ENCODE measurements around the gene NFATC3.

The NFATC3 gene

DNA sequence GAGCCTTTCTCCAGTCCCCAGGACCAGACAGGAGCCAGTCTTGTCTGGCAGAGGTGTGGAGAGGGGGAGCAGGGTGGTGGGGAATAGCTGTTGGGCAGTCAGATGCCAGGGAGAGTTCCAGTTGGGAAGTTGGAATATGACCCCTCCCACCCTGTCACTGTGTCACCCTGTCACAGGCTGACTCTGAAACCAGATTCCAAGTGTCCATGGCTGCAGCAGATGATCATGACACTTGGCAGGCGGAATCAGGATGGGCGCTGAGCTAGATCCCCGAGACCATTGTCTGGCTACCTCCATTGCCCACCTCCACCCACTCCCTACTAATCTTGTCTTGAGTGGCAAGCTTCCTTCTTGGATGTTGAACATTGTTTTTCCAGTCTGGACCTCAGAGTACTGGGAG, 9.2 kb upstream of the NFATC3 start:
- Histone ChIP-seq H3K9me3 (no peaks in the 10 kb centered on the region), H3K4me1 (no peaks in the 10 kb centered on the region), H3K4me3 (ENCODE audit: low read depth, low read length) (no peak overlapping the region), H3K27me3 (no peaks in the 10 kb centered on the region), H3K36me3 (peaks cover 28% of the 10 kb centered on the region)
- no peak for DNase-seq
- TF ChIP-seq, protein P1, sequence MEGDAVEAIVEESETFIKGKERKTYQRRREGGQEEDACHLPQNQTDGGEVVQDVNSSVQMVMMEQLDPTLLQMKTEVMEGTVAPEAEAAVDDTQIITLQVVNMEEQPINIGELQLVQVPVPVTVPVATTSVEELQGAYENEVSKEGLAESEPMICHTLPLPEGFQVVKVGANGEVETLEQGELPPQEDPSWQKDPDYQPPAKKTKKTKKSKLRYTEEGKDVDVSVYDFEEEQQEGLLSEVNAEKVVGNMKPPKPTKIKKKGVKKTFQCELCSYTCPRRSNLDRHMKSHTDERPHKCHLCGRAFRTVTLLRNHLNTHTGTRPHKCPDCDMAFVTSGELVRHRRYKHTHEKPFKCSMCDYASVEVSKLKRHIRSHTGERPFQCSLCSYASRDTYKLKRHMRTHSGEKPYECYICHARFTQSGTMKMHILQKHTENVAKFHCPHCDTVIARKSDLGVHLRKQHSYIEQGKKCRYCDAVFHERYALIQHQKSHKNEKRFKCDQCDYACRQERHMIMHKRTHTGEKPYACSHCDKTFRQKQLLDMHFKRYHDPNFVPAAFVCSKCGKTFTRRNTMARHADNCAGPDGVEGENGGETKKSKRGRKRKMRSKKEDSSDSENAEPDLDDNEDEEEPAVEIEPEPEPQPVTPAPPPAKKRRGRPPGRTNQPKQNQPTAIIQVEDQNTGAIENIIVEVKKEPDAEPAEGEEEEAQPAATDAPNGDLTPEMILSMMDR (IDR thresholded peaks at IDR 0.05; ENCODE audit: low read depth, low read length): no peak

DNA sequence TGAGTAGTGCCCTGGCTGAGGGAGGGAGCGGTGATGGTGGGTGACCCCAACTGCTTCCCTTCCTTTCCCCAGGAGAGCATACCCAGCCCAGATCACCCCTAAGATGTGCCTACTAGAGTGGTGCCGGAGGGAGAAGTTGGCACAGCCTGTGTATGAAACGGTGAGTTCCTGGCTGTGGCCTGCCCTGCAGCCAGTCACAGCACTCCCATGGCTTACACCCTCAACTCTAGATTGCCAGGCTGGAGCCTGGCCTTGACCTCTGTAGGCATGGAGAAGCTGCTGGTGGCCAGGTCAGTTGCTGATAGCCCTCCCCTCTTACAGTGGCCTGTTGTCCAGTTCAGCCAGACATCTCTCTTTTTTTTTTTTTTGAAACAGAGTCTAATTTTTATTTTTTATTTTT, 8.6 kb upstream of the NFATC3 start:
- TF ChIP-seq, protein P1 (IDR thresholded peaks at IDR 0.05; ENCODE audit: low read depth, low read length): no peak
- peaks cover 25% of the 10 kb centered on the region for H3K36me3 ChIP-seq
- no peaks in the 10 kb centered on the region for H3K27me3 ChIP-seq
- no peak for DNase-seq
- H3K4me1 ChIP-seq: no peaks in the 10 kb centered on the region
- no peaks in the 10 kb centered on the region for H3K9me3 ChIP-seq
- H3K4me3 ChIP-seq (ENCODE audit: low read depth, low read length): no peak overlapping the region

DNA sequence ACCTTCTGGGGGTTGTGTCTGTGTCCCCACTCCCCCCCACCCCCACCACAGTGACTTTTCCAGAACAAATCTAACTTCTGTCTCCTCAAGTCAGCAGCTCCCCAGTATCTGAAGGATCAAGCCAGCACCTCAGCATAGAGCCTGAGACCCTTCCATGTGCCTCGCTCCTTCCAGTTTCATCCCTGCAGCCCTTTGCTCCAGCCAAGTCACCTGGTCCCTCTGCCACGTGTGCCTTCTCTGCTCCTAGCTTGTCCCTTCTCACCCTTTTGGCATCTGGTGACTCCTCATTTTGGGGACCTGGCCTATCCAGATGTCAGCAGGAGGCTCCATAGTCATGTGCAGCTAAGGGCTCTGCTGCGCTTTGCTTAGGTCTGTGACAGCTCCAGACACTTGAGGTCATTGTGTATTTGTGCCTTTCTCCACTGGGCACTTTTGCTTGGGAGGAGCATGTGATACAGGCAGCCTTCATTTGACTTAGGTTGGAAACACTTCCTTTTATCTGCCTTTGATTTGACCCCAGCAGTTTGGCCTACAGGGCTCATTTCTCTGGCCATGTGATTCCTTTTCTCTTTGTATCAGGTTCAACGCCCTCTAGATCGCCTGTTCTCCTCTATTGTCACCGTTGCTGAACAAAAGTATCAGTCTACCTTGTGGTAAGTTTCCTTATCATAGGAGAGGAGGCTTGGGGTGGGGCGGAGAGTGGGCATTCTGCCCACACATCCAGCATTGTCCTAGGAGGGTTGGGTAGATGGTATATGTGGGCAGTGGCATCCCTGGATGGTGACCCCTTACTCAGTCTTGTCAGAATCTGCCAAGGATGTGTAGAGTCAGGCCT, 7.1 kb upstream of the NFATC3 start:
- TF ChIP-seq, protein P1 (IDR thresholded peaks at IDR 0.05; ENCODE audit: low read depth, low read length): no peak
- Histone ChIP-seq H3K9me3 (no peaks in the 10 kb centered on the region), H3K4me1 (no peaks in the 10 kb centered on the region), H3K4me3 (ENCODE audit: low read depth, low read length) (no peak overlapping the region), H3K36me3 (peaks cover 25% of the 10 kb centered on the region), H3K27me3 (no peaks in the 10 kb centered on the region)
- DNase-seq: no peak

DNA sequence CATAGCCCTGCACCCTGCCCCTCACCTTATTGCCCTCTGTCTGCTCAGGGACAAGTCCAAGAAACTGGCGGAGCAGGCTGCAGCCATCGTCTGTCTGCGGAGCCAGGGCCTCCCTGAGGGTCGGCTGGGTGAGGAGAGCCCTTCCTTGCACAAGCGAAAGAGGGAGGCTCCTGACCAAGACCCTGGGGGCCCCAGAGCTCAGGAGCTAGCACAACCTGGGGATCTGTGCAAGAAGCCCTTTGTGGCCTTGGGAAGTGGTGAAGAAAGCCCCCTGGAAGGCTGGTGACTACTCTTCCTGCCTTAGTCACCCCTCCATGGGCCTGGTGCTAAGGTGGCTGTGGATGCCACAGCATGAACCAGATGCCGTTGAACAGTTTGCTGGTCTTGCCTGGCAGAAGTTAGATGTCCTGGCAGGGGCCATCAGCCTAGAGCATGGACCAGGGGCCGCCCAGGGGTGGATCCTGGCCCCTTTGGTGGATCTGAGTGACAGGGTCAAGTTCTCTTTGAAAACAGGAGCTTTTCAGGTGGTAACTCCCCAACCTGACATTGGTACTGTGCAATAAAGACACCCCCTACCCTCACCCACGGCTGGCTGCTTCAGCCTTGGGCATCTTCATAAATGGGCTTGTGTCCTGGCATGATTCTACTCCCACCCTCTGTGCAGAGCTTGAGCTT, 6.3 kb upstream of the NFATC3 start:
- Histone ChIP-seq H3K4me1 (no peaks in the 10 kb centered on the region; the same call in 1 of the 2 replicates), H3K4me3 (ENCODE audit: low read depth, low read length) (no peak overlapping the region), H3K36me3 (peaks cover 25% of the 10 kb centered on the region), H3K9me3 (no peaks in the 10 kb centered on the region), H3K27me3 (no peaks in the 10 kb centered on the region)
- TF ChIP-seq, protein P1 (IDR thresholded peaks at IDR 0.05; ENCODE audit: low read depth, low read length): no peak
- no peak for DNase-seq

DNA sequence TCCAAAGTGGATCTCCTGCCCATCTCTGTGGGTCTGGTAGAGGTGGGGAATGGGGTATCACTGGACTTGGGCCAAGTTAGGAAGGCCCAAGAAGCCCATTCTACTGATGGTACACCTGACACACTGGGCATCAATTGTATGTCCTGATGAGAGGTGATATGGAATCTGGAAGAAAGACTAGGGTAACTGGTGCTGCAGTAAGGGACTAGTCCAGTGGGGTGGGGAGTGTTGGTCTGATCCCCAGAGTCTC, 5.9 kb upstream of the NFATC3 start:
- Histone ChIP-seq H3K9me3 (no peaks in the 10 kb centered on the region), H3K36me3 (peaks cover 20% of the 10 kb centered on the region), H3K27me3 (no peaks in the 10 kb centered on the region), H3K4me1 (peaks cover 4% of the 10 kb centered on the region), H3K4me3 (ENCODE audit: low read depth, low read length) (no peak overlapping the region)
- no peak for DNase-seq
- TF ChIP-seq, protein P1 (IDR thresholded peaks at IDR 0.05; ENCODE audit: low read depth, low read length): no peak
